CD4-positive, alpha-beta T cell (primary cell): ENCODE results near the gene NFIL3. TPM values are rescaled to one million over a fixed set of nuclear protein-coding genes. Genes with fewer than 3 reads are reported as not detected.

ENCODE experiments used
- ATAC-seq: fragments of 200-7000 bp; cut with Tn5 transposase; one replicate; pipeline ENCODE4 v1.10.0; 2022; ENCODE audit warnings: mild to moderate bottlenecking; ENCODE audit not compliant: poor library complexity
- CTCF ChIA-PET: fragments of 350-600 bp; sonication (Branson Sonifier 250); formaldehyde crosslinking; loops from one replicate; lab custom pipeline; 2021; ENCODE audit warnings: antibody characterized with exemption, inconsistent platforms; lab: Charles Lee
- POLR2A ChIA-PET: fragments of 350-600 bp; sonication (Branson Sonifier 250); formaldehyde crosslinking; loops from one replicate; lab custom pipeline; 2021; ENCODE audit warnings: antibody characterized with exemption, inconsistent platforms; lab: Charles Lee
- DNase-seq, 14 experiments: peaks; one replicate each; pipeline ENCODE4 v3.0.0-alpha.2; 2013 to 2020; ENCODE audit warnings: mixed read lengths in 2 of 14
- H3K27ac ChIP-seq, 2 donors: one replicate each; pipeline versions ENCODE4 v1.5.1 to v1.7.0; 2013; ENCODE audit warnings: low read length in 2 of 2, low read depth in 1 of 2, mild to moderate bottlenecking in 1 of 2
- H3K27me3 ChIP-seq, 2 experiments: 1 replicate in 1 of 2; 2 replicates in 1 of 2; pipeline versions ENCODE4 v1.6.1 to v1.7.0; 2013; ENCODE audit warnings: low read length in 2 of 2, control low read depth in 1 of 2, mild to moderate bottlenecking in 1 of 2, moderate library complexity in 1 of 2; ENCODE audit not compliant: insufficient read depth in 2 of 2, control insufficient read depth in 1 of 2
- H3K36me3 ChIP-seq: one replicate; pipeline ENCODE4 v1.6.1; 2013; ENCODE audit warnings: low read length, control low read depth; ENCODE audit not compliant: insufficient read depth
- H3K4me1 ChIP-seq: one replicate; pipeline ENCODE4 v1.6.1; 2013; ENCODE audit warnings: low read length, control low read depth; ENCODE audit not compliant: insufficient read depth
- H3K4me3 ChIP-seq: one replicate; pipeline ENCODE4 v1.5.1; 2013; ENCODE audit warnings: mild to moderate bottlenecking, low read length, moderate library complexity
- H3K9me3 ChIP-seq, 2 experiments: 1 replicate in 1 of 2; 2 replicates in 1 of 2; pipeline versions ENCODE4 v1.6.1 to v1.7.0; 2013; ENCODE audit warnings: low read length in 2 of 2, mild to moderate bottlenecking in 2 of 2, control low read depth in 1 of 2, moderate library complexity in 1 of 2; ENCODE audit not compliant: control insufficient read depth in 1 of 2, insufficient read depth in 1 of 2
- H3K27ac Mint-ChIP-seq: one replicate; pipeline ENCODE4 v1.8.0; 2020; ENCODE audit warnings: mixed read lengths
- H3K27me3 Mint-ChIP-seq: one replicate; pipeline ENCODE4 v1.8.0; 2021; ENCODE audit warnings: mixed read lengths
- H3K36me3 Mint-ChIP-seq: one replicate; pipeline ENCODE4 v1.8.0; 2021; ENCODE audit warnings: low read depth, mixed read lengths
- H3K4me1 Mint-ChIP-seq: one replicate; pipeline ENCODE4 v1.8.0; 2021; ENCODE audit warnings: low read depth, mixed read lengths
- H3K4me3 Mint-ChIP-seq: one replicate; pipeline ENCODE4 v1.8.0; 2020; ENCODE audit warnings: mild to moderate bottlenecking, mixed read lengths
- H3K9me3 Mint-ChIP-seq: one replicate; pipeline ENCODE4 v1.8.0; 2020; ENCODE audit warnings: mixed read lengths
- intact Hi-C, 2 experiments: fragments of 100-400 bp; cut with DNase I in 1 of 2; cut with micrococcal nuclease in 1 of 2; formaldehyde crosslinking; loops; one replicate each; pipeline versions ENCODE4 v1.15.1 to v1.9.0; 2023 to 2025; cut with DNase I, micrococcal nuclease
- total RNA-seq, 174 experiments: library from RNA in 2 of 174; stranded (reverse) in 2 of 174; gene quantifications; one replicate each; pipeline ENCODE4 v1.2.3 and lab custom pipeline; 2021 to 2026
- TF ChIP-seq, protein P1 (sequence below): fragments of 200-600 bp; IDR thresholded peaks from one replicate; pipeline ENCODE4 v1.8.0; 2022; ENCODE audit warnings: antibody characterized with exemption, mild to moderate bottlenecking

Gene NFIL3
- total RNA-seq, 2 experiments from 2014 or later = 31.0 to 32.4 TPM

DNA sequence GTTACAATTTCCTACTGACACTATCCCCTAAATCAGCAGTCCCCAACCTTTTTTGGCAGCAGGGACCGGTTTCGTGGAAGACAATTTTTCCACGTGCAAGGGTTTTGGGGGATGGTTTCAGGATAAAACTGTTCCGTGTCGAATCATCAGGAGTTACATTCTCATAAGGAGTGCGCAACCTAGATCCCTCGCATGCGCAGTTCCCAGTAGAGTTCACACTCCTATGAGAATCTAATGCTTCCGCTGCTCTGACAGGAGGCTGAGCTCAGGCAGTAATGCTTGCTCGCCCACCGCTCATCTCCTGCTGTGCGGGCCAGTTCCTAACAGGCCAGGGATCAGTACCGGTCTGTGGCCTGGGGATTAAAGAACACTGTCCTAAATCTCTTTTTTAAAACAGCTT lies 13.2 kb upstream of the NFIL3 start:
- no peaks in the 10 kb centered on the region for H3K4me1 Mint-ChIP-seq
- CTCF ChIA-PET = no interaction called here
- intact Hi-C loops = no loop called here

DNA sequence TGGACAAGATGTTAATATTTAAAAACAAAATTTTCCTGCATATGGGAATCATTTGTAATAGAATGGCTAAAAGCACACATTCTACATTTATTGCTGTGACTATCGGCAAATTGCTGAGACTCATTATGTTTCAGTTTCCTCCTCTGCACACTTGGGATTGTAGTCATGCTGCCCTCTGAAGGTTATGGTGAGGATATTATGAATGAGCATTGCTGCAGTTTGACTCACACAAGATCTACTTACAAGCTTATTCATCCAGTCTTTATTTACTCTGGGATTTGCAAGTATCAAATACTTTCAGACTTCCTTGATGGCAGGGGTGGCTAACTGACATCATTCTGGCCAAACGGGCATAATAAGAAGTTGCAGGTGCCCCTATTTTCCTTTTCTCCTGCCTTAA lies 9.5 kb upstream of the NFIL3 start:
- no peaks in the 10 kb centered on the region for H3K9me3 ChIP-seq
- POLR2A ChIA-PET = interaction anchor here (0.6 kb wide), 1 partner anchor 10 kb away, joined by 4 read pairs; the partner anchor contains the start of gene NFIL3
- H3K4me1 ChIP-seq = no peaks in the 10 kb centered on the region
- no peaks in the 10 kb centered on the region for H3K36me3 ChIP-seq
- no peak overlapping the region for H3K4me3 Mint-ChIP-seq
- H3K36me3 Mint-ChIP-seq = no peaks in the 10 kb centered on the region
- no peaks in the 10 kb centered on the region for H3K4me1 Mint-ChIP-seq
- H3K9me3 Mint-ChIP-seq = no peaks in the 10 kb centered on the region
- H3K27me3 ChIP-seq = no peaks in the 10 kb centered on the region
- DNase-seq (peak in 4 of 14 experiments; percentile 10 to 57 (median 50)), ATAC-seq (peak; percentile 48)
- CTCF ChIA-PET = interaction anchor here (1.6 kb wide), 2 partner anchors 9 to 518 kb away, joined by 4 to 6 read pairs; no protein-coding TSS in a partner anchor
- H3K4me3 ChIP-seq = no peak overlapping the region
- H3K27ac Mint-ChIP-seq = no peak overlapping the region
- intact Hi-C loops = no loop called here
- H3K27me3 Mint-ChIP-seq = peaks cover 17% of the 10 kb centered on the region
- H3K27ac ChIP-seq = no peak overlapping the region
- TF ChIP-seq, protein P1, sequence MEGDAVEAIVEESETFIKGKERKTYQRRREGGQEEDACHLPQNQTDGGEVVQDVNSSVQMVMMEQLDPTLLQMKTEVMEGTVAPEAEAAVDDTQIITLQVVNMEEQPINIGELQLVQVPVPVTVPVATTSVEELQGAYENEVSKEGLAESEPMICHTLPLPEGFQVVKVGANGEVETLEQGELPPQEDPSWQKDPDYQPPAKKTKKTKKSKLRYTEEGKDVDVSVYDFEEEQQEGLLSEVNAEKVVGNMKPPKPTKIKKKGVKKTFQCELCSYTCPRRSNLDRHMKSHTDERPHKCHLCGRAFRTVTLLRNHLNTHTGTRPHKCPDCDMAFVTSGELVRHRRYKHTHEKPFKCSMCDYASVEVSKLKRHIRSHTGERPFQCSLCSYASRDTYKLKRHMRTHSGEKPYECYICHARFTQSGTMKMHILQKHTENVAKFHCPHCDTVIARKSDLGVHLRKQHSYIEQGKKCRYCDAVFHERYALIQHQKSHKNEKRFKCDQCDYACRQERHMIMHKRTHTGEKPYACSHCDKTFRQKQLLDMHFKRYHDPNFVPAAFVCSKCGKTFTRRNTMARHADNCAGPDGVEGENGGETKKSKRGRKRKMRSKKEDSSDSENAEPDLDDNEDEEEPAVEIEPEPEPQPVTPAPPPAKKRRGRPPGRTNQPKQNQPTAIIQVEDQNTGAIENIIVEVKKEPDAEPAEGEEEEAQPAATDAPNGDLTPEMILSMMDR = peak; percentile 10

More for the DNA sequence above, 13.2 kb upstream of the NFIL3 start:
- H3K27ac Mint-ChIP-seq = no peak overlapping the region
- peaks cover 50% of the 10 kb centered on the region for H3K27me3 Mint-ChIP-seq
- Histone ChIP-seq H3K4me3 (no peak overlapping the region), H3K27me3 (peaks cover 0 to 5% of the 10 kb centered on the region in 2 experiments), H3K27ac (no peak overlapping the region), H3K36me3 (no peaks in the 10 kb centered on the region), H3K9me3 (no peaks in the 10 kb centered on the region), H3K4me1 (no peaks in the 10 kb centered on the region)
- no peaks in the 10 kb centered on the region for H3K36me3 Mint-ChIP-seq
- TF ChIP-seq, protein P1 = no peak
- ATAC-seq (no peak), DNase-seq (no peak)
- no peak overlapping the region for H3K4me3 Mint-ChIP-seq
- POLR2A ChIA-PET = no interaction called here
- no peaks in the 10 kb centered on the region for H3K9me3 Mint-ChIP-seq

DNA sequence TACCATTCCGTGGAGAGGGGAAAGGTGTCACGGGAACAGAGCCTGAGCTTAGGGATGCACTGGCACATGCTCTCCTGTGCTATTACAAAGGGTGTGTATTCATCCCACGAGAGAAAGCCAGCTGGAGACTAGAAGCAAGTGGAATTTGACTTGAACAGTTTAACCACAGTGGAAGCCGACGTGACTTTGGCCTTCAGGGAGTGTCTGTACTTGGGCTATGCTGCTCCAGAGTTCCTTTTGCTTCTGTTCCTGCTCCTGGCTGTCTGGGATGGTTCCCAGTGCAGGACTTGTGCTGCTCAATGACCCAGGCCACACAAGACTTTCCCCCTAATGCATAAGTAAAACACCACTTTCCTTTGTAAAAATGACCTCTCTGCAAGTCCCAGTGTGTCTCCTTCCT lies 7.9 kb upstream of the NFIL3 start:
- no peaks in the 10 kb centered on the region for H3K36me3 ChIP-seq
- Mint-ChIP-seq H3K27ac (no peak overlapping the region), H3K36me3 (no peaks in the 10 kb centered on the region), H3K9me3 (no peaks in the 10 kb centered on the region), H3K27me3 (peaks cover 9% of the 10 kb centered on the region), H3K4me1 (no peaks in the 10 kb centered on the region), H3K4me3 (no peak overlapping the region)
- no peak for DNase-seq
- TF ChIP-seq, protein P1 = no peak
- no peak overlapping the region for H3K4me3 ChIP-seq
- no peak overlapping the region for H3K27ac ChIP-seq
- no peak for ATAC-seq
- H3K9me3 ChIP-seq = no peaks in the 10 kb centered on the region
- H3K4me1 ChIP-seq = no peaks in the 10 kb centered on the region
- intact Hi-C loops = no loop called here
- no peaks in the 10 kb centered on the region for H3K27me3 ChIP-seq
- ChIA-PET POLR2A (no interaction called here), CTCF (interaction anchor here (0.6 kb wide), 1 partner anchor 1613 kb away, joined by 4 read pairs; no protein-coding TSS in a partner anchor)
